ENCODE measurements around the gene HOXD13.
A peak's percentile ranks its signal among the peaks of the same experiment; 100 is the strongest.

HOXD13 gene

DNA sequence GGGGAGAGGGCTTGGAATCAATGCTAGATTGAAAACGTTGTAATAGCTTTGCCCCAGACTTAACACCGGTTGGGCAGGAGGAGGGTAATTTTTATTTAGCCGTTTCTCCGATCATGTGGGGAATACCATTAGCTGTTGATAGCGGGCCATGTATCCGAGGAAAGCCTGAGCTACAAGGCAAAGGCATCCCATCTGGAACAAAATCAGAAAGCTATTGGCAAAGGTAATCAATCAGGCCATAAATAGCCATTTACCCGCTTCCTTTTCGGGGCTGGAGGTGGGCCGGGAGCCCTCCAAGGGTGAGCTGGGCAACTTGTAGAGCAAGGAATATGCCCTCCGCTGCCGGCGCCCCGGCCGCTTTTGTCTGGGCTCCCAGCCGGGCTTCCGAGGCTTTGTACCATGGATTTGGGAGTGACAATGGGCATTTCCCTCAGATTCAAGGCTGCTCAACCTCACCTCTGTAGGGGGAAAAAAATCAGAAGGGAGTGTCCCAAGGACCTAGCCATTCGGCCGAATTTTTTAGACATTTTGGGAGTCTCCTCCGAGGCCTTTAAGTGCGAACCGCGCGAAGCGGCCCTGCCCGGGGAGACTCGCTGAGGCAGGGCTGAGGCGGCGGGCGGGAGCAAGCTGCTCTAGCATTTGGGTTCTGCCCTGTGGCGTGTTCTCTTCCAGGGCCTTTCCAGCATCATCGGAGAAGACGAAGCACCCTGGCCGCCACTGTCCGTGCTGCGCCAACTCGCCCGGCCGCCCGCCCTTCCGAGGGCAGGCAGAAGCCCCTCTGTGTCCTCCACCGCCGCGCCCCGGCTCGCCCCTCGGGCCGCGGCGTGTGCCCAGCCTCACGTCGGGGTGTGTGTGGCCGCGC is 28.9 kb downstream of the HOXD13 start:
- no peak for DNase-seq (ENCODE audit: low spot score)

DNA sequence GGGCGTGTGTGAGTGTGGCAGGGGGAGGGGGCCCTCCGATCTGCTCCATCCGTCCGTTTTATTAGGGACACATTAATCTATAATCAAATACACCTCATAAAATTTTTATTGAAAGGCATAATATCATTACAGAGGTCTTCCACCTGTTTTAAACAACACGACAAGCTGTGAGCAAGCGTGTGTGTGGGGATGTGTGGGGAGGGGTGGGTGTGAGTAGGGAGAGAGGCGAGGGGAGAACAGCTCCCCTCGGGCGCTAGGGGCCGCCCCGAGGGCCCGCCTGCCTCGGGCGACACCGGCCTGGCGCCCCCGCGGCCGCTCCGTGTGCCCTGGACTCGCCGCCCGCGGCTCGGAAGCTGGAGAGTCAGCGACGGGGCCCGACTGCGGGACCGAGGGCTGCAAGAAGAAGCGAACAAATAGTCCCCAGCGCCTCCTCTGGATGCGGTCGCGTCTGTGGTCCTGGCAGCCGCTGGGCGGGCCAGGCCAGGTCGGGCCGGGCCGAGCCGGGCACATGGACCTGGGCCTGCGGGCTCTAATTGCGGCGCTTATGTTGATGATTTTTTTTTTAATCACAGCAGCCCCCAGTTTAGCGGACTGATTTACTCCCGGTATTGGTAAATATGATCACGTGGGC is 29.6 kb downstream of the HOXD13 start:
- no peak for DNase-seq (ENCODE audit: low spot score)

- DNase-seq (ENCODE audit: low spot score), result peak; percentile 31
These were observed 30.3 kb downstream of the HOXD13 start, which contains the start of gene HOXD9 for GRCh38 chr2:176122683-176123410. Gene HOXD9, plus strand, starts transcription at chr2:176122719. Its CDS starts 50 bp downstream, at chr2:176122769.

- no peak for DNase-seq (ENCODE audit: low spot score)
These were observed 31.0 kb downstream of the HOXD13 start for GRCh38 chr2:176123411-176124109.

DNA sequence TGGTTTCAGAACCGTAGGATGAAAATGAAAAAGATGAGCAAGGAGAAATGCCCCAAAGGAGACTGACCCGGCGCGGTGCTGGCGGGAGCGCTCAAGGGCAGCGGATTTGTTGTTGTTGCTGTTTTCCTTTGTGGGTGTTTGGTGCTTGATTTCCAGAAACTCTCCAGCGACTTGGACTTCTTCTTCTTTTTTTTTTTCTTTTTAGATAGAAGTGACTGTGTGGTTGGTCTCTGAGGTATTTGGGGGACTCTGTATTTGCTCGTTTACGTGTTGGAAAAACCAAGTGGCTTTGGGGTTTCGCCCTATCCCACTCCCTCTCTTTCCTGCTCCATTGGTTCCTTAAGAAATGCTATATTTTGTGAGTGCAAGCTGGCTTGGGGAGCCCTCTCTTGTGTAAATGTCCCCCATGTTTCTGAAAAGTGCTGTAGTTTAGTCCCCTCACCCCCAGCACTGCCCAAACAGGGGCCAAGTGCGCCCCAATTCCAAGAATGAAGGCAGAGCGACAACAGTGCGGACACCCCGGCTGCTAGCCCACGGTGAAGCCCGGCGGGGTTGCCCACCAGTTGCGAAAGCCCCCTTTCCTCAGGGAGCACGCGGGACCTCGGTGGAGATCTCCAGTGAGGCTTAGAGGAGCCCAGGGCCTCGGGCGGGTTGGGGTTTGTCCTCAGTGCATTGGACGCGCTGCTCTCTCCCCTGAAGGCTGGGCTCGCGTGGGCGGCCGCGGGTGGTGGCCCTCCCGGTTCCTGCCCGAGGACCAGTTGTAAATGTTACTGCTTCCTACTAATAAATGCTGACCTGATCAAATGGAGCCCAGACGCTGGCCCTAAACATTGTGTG is 31.8 kb downstream of the HOXD13 start:
- DNase-seq (ENCODE audit: low spot score), result no peak

- no peak for DNase-seq (ENCODE audit: low spot score)
These were observed 32.6 kb downstream of the HOXD13 start for GRCh38 chr2:176124947-176125771.

DNA sequence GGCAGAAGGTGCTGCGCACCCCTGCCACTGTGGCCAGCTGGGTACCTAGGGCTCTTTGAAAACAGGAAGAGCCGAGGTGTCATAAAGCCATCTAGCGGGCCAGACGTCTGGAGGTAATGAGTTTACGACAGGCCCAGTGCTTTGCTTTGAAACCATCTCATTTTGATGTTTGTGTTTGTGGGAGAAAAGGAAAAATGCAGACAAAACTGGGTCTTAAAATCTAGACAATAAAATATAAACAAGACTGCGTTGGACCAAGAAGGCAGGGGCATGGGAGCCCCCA is 33.2 kb downstream of the HOXD13 start:
- DNase-seq (ENCODE audit: low spot score), result no peak

DNA sequence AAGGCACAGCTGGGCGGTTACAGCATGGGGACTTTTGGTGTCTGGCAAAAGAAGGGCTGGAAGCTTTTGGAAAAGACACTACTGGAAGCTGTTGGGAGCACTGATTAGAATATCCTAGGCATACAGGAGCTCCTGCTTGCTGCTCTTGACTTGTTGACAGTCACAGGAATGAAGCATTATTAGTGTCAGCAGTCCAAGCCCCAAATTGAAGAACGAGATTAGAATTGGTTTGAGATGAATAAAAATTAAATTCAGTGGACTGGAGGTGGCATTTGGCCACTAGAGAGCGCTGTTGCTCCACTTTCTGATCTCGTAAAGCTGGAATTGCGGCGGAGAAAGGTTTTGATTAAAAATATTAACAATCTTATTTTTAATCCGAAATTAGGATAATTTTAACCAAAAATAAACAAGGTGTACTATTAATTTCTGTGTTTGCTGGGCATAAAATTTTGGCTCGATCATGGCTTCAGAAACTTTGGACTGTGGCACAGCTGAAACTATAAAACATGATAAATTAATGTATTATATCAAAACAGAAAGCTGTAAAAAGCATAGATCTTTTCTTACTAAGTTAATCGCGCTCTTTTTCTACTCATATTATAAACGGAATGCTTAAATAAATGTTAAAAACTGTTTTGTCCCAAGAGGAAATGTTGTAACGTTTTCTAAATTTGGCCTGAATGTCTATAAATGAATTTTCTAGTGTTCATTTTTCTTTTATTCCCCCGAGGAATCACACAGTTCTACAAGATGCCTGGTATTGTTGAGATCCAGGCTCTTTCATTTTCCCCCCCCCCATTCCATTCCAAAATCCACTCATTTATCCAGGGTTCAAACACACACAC is 34.6 kb downstream of the HOXD13 start:
- DNase-seq (ENCODE audit: low spot score), result peak; percentile 67

DNA sequence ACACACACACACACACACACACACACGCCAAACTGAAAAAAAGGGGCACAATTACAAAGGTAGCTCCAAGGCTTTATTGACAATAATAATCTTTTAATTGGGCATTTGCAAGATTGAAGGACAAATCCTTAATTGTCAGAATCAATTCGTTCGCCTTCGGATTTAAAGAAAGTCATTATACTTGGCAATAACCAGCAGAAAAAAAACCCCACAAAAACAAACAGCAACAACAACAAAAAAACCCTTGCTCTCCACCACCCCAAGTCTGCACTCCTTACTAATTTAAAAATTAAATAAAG is 35.2 kb downstream of the HOXD13 start:
- DNase-seq (ENCODE audit: low spot score), result no peak

DNA sequence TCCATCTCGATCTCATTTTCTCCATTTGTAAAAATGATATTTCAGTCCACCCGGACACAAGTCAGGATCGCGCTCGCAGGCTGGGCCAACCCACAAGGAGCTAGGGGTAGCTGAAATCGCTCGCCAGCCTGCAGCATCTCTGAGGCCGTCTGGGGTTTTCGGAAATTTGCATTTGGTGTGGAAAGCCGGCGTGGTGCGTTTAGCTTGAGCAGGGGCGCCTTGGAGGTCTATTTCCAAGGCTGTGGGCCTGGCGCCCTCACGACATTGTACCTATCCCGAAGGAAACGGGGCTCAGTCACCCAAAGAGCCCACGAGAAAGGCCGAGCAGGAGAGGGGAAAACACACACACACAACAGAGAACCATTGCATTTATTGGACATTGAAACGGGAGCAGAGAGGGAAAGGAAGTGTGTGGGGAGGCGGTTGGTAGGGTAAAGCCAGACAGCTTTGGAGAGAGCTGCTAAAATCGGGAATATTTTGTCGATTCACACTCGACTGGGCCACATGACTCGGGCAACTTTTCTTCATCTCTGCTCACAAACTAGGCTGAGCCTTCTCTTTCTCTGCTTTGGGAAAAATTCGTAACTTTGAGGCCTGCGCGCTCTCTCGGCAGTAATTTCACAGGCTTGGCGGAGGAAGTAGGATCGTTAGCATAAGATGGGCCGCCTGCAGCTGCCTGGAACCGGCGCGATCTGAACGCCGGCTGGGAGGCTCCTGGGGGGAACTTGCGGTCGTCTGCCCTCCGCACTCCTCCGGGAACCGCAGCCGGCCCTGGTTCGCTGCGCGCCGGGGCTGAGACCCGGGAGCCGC is 35.9 kb downstream of the HOXD13 start:
- DNase-seq (ENCODE audit: low spot score), result no peak

GRCh38 chr2:176128982-176129796 is 36.7 kb downstream of the HOXD13 start, which contains the start of gene HOXD8:
Gene HOXD8, plus strand, starts transcription at chr2:176129705. Its CDS starts 662 bp downstream, at chr2:176130367.
- DNase-seq (ENCODE audit: low spot score), result no peak

GRCh38 chr2:176129813-176130146 is 37.3 kb downstream of the HOXD13 start:
- DNase-seq (ENCODE audit: low spot score), result no peak

DNA sequence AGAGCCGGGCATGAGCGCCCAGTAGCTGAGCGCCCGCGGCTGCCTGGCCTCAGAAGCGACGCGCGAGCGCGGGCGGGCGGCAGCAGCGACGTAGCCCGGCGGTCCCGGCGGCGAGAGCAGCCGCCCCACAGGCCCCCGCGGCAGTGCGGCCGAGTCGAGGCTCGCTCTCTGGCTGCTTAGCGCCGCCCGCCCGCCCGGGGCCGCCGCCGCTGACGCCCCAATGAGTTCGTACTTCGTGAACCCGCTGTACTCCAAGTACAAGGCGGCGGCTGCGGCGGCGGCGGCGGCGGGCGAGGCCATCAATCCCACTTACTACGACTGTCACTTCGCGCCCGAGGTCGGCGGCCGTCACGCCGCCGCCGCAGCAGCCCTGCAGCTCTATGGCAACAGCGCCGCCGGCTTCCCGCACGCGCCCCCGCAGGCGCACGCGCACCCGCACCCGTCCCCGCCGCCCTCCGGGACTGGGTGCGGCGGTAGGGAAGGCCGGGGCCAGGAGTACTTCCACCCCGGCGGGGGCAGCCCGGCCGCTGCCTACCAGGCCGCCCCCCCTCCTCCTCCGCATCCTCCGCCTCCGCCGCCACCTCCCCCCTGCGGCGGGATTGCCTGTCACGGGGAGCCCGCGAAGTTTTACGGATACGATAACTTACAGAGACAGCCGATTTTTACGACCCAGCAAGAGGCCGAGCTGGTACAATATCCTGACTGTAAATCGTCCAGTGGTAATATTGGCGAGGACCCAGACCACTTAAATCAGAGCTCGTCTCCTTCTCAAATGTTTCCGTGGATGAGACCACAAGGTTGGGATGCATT is 37.8 kb downstream of the HOXD13 start:
- DNase-seq (ENCODE audit: low spot score), result no peak

DNA sequence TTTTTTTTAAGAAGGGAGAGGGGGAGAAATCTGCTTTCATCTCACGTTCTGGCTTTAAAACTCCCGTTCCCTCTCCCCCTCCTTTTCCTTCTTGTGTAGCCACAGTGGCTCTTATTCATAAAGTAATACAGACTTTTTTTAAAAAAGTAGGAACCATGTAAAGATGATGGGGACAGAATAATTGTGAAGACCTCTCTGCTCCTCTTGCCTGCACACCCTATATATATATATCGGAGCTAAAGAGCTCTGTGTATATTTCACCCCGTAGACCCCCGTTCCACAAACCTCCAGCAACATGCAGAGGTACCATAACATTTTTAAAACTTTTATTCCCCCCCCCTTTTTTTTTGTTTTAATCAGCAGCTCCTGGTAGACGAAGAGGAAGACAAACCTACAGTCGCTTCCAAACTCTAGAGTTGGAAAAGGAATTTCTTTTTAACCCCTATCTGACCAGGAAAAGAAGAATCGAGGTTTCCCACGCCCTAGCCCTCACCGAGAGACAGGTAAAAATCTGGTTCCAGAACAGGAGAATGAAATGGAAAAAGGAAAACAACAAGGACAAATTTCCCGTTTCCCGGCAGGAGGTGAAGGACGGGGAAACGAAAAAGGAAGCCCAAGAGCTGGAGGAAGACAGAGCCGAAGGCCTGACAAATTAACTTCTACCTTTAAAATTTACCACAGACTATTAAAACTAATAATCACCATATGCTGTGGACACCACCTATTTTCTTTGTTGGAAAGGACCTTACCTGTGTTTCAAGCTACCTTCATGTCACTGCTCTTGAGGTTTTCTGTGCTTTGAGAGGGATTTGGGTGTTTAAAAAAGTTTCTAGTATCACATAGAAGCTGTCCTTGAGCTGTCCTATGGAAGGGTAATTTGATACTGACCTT is 38.7 kb downstream of the HOXD13 start:
- DNase-seq (ENCODE audit: low spot score), result no peak

DNA sequence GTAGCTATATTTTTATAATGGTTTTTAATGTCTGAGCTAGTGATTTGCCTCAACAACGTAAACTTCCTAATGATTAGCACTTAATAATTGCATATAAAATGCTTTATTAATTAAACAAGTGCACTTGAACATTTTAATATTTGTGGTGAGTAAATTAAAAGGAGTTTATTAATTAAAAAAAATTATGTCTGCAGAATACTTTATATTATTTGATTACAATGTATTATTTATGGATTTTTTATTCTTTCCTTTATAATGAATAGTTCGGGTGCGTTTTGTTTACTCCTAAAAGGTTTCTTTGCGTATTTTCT is 39.3 kb downstream of the HOXD13 start:
- DNase-seq (ENCODE audit: low spot score), result no peak
